ENCODE results near the gene ASXL2.
"Not testable (repeated sequence)": the region's sequence is repeated elsewhere in the genome, so short reads cannot be mapped to it uniquely, and the experiment has no call there.

ASXL2 gene

DNA sequence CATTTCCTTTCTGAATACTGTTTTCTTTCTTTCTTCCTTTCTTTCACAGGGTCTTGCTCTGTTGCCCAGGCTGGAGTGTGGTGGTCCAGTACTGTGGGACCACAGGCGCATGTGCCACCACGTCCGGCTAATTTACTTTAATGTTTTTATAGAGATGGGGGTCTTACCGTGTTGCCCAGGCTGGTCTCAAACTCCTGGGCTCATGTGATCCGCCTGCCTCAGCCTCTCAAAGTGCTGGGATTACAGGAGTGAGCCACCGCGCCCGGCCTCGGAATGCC lies 35.3 kb upstream of the ASXL2 start:
- DNase-seq (ENCODE audit: extremely low spot score): not testable (repeated sequence)
- CTCF ChIA-PET: interaction anchor here (1.2 kb wide), 1 partner anchor 37 kb away, joined by 3 read pairs; no protein-coding TSS in a partner anchor
- POLR2A ChIA-PET: interaction anchor here (0.6 kb wide), 1 partner anchor 22 kb away, joined by 3 read pairs; no protein-coding TSS in a partner anchor

DNA sequence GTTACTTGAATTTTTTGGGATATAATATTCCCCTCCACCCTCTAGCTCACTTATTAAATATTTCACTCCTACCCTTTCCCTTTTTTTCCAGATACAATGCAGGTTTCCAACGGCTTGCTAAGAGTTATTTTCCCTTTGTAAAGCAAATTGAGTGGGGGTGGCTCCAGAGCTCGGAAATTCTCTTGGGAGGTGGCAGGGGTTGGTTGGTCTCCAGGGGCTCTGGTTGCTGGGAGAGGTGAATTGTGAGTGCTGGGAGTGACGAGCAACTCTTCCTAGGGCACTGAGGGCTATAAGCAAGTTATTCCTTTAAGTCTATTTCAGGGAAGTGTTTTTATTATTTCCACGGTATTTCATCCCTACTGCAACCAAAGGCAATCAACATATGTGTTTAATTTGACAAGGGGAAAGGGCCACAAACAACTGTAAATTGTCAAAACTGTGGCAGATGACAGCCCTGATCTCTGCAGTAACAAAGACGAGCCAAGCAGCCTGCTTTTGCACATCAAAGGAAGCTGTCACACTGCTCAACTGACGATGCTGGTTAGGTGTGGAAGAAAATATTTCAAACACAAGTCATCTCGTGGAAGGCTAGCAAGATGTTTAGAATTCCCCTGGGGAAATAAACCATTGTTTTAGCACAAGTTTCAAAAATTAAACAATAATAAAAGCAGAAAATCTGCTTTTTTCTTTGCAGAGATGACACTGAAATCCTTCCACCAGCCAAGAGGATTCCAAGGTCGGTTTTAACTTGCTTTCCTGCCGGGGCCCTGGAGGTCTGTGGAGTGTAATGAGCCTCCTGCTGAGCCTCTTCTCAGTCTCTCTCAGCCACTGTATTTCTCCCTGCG lies 34.8 kb upstream of the ASXL2 start:
- DNase-seq (ENCODE audit: extremely low spot score): no peak
- TF ChIP-seq, protein P1, sequence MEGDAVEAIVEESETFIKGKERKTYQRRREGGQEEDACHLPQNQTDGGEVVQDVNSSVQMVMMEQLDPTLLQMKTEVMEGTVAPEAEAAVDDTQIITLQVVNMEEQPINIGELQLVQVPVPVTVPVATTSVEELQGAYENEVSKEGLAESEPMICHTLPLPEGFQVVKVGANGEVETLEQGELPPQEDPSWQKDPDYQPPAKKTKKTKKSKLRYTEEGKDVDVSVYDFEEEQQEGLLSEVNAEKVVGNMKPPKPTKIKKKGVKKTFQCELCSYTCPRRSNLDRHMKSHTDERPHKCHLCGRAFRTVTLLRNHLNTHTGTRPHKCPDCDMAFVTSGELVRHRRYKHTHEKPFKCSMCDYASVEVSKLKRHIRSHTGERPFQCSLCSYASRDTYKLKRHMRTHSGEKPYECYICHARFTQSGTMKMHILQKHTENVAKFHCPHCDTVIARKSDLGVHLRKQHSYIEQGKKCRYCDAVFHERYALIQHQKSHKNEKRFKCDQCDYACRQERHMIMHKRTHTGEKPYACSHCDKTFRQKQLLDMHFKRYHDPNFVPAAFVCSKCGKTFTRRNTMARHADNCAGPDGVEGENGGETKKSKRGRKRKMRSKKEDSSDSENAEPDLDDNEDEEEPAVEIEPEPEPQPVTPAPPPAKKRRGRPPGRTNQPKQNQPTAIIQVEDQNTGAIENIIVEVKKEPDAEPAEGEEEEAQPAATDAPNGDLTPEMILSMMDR (IDR thresholded peaks at IDR 0.05; ENCODE audit: control extremely low read depth, extremely low read depth, low read depth, missing control alignments): no peak
- ChIA-PET CTCF (no interaction called here), POLR2A (no interaction called here)

DNA sequence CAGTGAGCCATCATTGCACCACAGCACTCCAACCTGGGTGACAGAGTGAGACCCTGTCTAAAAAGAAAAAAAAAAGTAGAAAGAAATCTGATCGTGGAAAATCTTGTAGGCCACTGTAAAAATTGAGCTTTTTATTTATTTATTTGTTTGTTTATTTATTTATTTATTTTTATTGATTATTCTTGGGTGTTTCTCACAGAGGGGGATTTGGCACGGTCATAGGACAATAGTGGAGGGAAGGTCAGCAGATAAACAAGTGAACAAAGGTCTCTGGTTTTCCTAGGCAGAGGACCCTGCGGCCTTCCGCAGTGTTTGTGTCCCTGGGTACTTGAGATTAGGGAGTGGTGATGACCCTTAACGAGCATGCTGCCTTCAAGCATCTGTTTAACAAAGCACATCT lies 31.3 kb upstream of the ASXL2 start:
- DNase-seq (ENCODE audit: extremely low spot score); POLR2A ChIA-PET; CTCF ChIA-PET: not testable (repeated sequence)

DNA sequence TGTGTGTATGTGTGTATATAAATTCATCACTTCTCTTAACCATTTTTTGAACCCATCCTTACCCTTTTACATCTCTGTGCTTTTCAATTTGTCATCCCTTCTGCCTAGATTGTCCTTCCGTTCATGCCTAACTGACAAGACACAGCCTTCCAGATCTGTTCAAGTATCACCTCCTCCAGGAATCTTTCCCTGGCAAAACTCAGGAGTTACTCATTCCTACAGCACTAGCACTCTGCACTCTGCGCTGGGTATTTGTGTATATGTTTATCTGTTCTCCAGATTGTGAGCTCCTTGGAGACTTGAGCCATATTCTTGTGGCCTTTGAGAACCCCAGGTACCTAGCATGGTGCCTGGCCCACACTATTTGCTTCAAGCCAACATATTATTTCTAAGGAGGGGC lies 26.8 kb upstream of the ASXL2 start:
- CTCF ChIA-PET: interaction anchor here (1.2 kb wide), 1 partner anchor 87 kb away, joined by 3 read pairs; no protein-coding TSS in a partner anchor
- POLR2A ChIA-PET: interaction anchor here (0.7 kb wide), 1 partner anchor 688 kb away, joined by 5 read pairs; no protein-coding TSS in a partner anchor
- TF ChIP-seq, protein P1 (IDR thresholded peaks at IDR 0.05; ENCODE audit: control extremely low read depth, extremely low read depth, low read depth, missing control alignments): no peak
- DNase-seq (ENCODE audit: extremely low spot score): no peak

DNA sequence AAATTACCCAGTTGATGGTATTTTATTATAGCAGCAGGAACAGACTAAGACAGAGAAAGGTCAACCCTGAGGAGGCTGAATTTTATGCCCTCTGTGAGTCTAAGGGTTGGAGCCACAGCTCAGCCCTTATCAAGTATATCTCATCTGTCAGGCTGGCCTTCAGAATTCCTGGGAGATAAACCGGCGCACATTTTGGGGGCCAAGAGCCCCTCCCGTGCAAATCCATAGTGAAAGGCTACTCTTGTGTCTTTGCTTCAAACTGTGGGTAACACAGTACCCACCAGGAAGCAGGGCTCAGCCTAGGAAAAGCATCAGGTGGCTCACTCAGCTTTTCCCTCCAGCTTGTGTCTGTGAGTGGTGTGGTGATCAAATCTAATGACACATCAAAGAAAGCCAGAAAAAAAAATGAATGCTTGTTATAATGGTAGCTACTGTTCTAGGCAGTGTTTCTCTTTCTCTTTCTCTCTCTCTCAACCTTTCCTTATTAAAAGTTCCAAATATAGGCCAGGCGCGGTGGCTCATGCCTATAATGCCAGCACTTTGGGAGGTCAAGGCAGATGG lies 25.0 kb upstream of the ASXL2 start:
- TF ChIP-seq, protein P1 (IDR thresholded peaks at IDR 0.05; ENCODE audit: control extremely low read depth, extremely low read depth, low read depth, missing control alignments): no peak
- no peak for DNase-seq (ENCODE audit: extremely low spot score)
- POLR2A ChIA-PET: no interaction called here
- CTCF ChIA-PET: interaction anchor here (1.0 to 1.2 kb wide), 2 partner anchors 8 to 57 kb away, joined by 3 read pairs; no protein-coding TSS in a partner anchor

DNA sequence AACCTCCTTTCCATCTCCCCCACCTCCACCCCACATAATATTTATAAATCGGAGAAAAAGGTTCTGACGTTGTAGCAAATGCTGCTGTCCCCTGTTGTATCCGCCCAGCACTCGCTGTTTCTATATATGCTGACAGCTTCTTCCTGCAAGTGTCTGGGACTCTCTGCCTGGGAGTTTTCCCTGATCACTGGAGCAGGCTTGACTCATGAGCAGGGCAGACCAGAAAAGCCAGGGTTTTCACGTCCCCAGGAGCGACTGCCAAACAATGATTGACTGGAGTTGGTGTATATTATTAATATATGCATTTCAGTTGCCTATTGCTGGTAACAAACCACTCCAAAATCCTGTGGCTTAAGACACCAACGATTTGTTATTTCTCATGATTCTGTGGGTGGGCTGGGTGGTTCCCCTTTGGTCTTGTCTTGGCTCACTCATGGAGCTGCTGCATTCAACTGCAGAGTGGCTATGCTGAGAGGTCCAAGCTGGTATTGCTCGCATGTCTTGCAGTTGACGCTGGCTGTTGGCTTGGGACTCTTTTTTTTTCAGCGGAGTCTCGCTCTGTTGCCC lies 21.2 kb upstream of the ASXL2 start:
- ChIA-PET CTCF (no interaction called here), POLR2A (no interaction called here)
- TF ChIP-seq, protein P1 (IDR thresholded peaks at IDR 0.05; ENCODE audit: control extremely low read depth, extremely low read depth, low read depth, missing control alignments): no peak
- DNase-seq (ENCODE audit: extremely low spot score): no peak

DNA sequence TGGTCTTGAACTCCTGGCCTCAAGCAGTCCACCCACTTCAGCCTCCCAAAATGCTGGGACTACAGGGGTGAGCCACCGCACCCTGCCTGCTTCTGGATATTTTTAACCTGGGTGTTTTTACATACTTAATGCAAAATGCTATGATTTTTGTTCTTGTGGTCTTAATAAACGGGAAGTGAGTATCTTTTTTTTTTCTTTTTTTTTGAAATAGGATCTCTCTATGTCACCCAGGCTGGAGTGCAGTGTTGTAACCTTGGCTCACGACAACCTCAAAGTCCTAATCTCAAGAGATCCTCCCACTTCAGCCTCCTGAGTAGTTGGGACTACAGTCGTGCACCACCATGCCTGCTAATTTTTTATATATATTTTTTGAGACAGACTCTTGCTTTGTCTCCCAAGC lies 19.2 kb upstream of the ASXL2 start:
- CTCF ChIA-PET: interaction anchor here (4.2 kb wide), 1 partner anchor 53 kb away, joined by 11 read pairs; no protein-coding TSS in a partner anchor

DNA sequence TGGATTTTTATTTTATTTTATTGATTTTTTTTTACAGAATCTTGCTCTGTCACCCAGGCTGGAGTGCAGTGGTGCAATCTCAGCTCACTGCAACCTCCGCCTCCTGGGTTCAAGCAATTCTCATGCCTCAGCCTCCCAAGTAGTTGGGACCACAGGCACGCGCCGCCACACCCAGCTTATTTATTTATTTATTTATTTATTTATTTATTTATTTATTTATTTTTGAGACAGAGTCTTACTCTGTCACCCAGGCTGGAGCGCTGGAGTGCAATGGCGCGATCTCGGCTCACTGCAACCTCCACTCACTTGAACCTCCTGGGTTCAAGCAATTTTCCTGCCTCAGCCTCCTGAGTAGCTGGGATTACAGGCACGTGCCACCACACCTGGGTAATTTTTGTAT lies 18.0 kb upstream of the ASXL2 start:
- CTCF ChIA-PET: interaction anchor here (4.2 kb wide), 1 partner anchor 54 kb away, joined by 11 read pairs; no protein-coding TSS in a partner anchor
- DNase-seq (ENCODE audit: extremely low spot score); POLR2A ChIA-PET: not testable (repeated sequence)

More for the DNA sequence above, 19.2 kb upstream of the ASXL2 start:
- POLR2A ChIA-PET: no interaction called here
- TF ChIP-seq, protein P1 (IDR thresholded peaks at IDR 0.05; ENCODE audit: control extremely low read depth, extremely low read depth, low read depth, missing control alignments): no peak
- no peak for DNase-seq (ENCODE audit: extremely low spot score)

Measured in GM10248 (cell line).